Progenitor cell of endocrine pancreas (in vitro differentiated cells): ENCODE data around the gene PEMT. TPM values are rescaled to one million over a fixed set of nuclear protein-coding genes. Genes with fewer than 3 reads are reported as not detected.
A peak's percentile ranks its signal among the peaks of the same experiment; 100 is the strongest.

Experiments used
- DNase-seq: peaks from one replicate; pipeline ENCODE4 v3.0.0; 2021; ENCODE audit warnings: low spot score; ENCODE audit not compliant: unreplicated experiment
- H3K27ac Mint-ChIP-seq: 2 replicates; pipeline ENCODE4 v1.8.0; 2021; ENCODE audit warnings: mild to moderate bottlenecking, moderate library complexity, mixed read lengths
- H3K27me3 Mint-ChIP-seq: 2 replicates; pipeline ENCODE4 v1.8.0; 2021; ENCODE audit warnings: mixed read lengths
- H3K36me3 Mint-ChIP-seq: 2 replicates; pipeline ENCODE4 v1.8.0; 2022; ENCODE audit warnings: mixed read lengths; ENCODE audit not compliant: insufficient read depth
- H3K4me1 Mint-ChIP-seq: 2 replicates; pipeline ENCODE4 v1.8.0; 2021; ENCODE audit warnings: low read depth, mixed read lengths
- H3K4me3 Mint-ChIP-seq: 2 replicates; pipeline ENCODE4 v1.8.0; 2021; ENCODE audit warnings: low read depth, mild to moderate bottlenecking, moderate library complexity, mixed read lengths
- H3K9me3 Mint-ChIP-seq: 2 replicates; pipeline ENCODE4 v1.8.0; 2021; ENCODE audit warnings: low read depth, mixed read lengths
- total RNA-seq: library from RNA; stranded (reverse); gene quantifications from 2 replicates; pipeline ENCODE4 v1.2.1, GENCODE V29; 2021
- TF ChIP-seq, protein P1 (sequence below): fragments of 200-600 bp; sonication (generic); IDR thresholded peaks from one replicate; pipeline ENCODE4 v1.5.0; 2021; ENCODE audit warnings: antibody characterized with exemption, mild to moderate bottlenecking; ENCODE audit not compliant: unreplicated experiment

Gene PEMT
- total RNA-seq, 1 donor from 2014 or later = 67.0 TPM

DNA sequence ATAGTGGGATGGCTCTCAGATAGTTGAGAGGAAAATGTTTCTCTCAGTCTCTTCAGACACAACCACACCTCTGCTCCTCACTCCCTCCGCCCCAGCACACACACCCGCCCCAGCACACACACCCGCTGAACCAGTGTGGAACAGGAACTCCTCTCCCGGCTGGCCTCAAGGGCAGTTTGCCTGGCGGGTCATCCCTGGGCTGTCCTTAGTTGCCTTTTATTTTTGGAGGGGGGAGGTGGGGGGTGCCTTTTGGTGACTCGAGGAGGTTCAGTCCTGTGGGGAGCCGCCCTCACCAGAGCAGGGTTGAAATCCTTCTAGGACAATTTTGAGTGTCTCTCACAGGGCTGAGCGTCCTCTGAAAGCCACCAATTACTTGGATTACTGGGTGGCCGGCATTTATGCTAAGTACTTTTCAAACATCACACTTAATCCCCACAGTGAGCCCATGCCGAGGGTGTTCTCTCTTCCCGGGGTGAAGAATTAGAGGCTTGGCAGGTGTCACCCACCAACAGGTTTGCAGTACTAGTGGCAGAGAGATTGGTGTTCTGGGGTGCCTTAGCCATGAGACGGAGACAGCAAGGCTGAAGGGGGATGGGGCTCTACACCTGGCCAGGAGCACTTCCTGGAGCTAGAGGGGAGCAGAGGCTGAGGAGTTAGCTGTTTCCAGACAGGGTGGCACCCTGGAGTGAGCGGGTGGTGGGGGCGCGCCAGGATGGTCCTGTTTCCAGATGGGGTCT, 98.1 kb downstream of the PEMT start:
- H3K27me3 Mint-ChIP-seq = peaks cover 24% of the 10 kb centered on the region
- no peak for DNase-seq
- no peaks in the 10 kb centered on the region for H3K9me3 Mint-ChIP-seq

DNA sequence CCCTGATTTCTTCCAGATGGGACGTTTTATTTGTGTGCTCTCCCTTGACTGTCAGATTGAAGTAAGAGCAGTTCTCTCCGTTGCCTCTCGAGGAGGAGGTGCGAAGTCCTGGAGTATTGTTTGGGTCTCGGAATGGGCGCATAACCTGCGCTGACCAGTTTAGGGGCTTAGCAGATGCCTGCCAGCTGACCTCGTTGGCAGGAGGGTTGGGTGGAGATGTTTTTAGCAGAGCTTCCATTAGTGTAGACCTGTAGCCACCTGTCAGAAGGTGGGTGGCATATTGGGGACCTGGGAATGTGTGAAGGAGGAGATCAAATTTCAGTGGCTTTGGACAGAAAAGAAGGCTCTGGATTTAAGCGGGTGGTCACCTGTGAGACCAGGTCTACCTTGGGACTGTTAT, 98.9 kb downstream of the PEMT start:
- Mint-ChIP-seq H3K36me3 (peaks cover 15% of the 10 kb centered on the region), H3K27ac (no peak overlapping the region), H3K4me1 (peaks cover 5% of the 10 kb centered on the region), H3K9me3 (no peaks in the 10 kb centered on the region), H3K27me3 (peaks cover 24% of the 10 kb centered on the region), H3K4me3 (no peak overlapping the region)
- no peak for DNase-seq
- TF ChIP-seq, protein P1, sequence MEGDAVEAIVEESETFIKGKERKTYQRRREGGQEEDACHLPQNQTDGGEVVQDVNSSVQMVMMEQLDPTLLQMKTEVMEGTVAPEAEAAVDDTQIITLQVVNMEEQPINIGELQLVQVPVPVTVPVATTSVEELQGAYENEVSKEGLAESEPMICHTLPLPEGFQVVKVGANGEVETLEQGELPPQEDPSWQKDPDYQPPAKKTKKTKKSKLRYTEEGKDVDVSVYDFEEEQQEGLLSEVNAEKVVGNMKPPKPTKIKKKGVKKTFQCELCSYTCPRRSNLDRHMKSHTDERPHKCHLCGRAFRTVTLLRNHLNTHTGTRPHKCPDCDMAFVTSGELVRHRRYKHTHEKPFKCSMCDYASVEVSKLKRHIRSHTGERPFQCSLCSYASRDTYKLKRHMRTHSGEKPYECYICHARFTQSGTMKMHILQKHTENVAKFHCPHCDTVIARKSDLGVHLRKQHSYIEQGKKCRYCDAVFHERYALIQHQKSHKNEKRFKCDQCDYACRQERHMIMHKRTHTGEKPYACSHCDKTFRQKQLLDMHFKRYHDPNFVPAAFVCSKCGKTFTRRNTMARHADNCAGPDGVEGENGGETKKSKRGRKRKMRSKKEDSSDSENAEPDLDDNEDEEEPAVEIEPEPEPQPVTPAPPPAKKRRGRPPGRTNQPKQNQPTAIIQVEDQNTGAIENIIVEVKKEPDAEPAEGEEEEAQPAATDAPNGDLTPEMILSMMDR = no peak

More for the DNA sequence above, 98.1 kb downstream of the PEMT start:
- Mint-ChIP-seq H3K4me1 (peaks cover 5% of the 10 kb centered on the region), H3K27ac (no peak overlapping the region), H3K36me3 (peaks cover 12% of the 10 kb centered on the region), H3K4me3 (peak overlapping the region; percentile 21)
- TF ChIP-seq, protein P1 = no peak

DNA sequence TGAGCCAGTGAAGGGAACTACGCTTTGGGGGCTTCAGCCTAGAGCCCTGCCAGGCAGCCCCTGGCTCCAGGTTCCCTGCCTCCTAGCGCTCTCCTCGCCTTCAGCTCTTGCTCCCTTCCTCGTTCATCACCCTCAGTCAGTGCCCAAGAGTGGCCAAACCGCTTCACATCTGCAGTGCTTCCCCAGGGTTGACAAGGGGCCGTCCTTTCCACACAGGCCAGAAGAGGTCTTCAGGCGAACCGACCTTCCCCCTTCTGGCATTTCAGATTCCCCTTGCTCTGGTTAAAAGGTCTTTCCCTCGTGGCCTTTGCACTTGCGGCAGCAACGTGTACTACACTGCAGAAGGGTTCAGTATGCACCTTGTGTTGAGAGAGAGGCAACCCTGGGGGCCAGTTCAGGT, 99.4 kb downstream of the PEMT start:
- H3K36me3 Mint-ChIP-seq = peaks cover 17% of the 10 kb centered on the region
- no peak for DNase-seq
- peaks cover 24% of the 10 kb centered on the region for H3K27me3 Mint-ChIP-seq
- no peaks in the 10 kb centered on the region for H3K9me3 Mint-ChIP-seq
- no peak overlapping the region for H3K4me3 Mint-ChIP-seq
- H3K4me1 Mint-ChIP-seq = peaks cover 5% of the 10 kb centered on the region
- TF ChIP-seq, protein P1 = no peak
- no peak overlapping the region for H3K27ac Mint-ChIP-seq

DNA sequence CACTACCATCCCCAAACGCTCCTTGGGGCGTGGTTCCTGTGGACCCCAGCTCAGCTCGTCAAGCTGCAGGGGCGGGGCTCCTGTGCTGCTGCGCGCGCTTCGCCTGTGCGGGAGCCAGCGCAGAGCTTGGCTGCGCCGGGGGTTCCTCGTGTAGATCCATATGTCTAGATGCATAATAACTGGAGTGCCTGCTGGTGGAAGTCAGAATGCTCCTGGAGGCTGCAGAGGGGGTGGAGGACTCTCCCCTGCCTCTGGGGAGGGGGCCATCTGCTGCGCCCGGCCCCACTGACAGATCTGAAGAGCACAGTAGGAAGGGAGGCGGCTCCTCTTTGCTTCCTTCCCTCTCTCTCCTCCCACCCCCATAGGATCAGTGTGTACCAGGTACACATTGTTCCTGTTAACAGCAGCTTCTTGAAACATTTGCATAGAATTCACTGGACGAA, 99.9 kb downstream of the PEMT start:
- Mint-ChIP-seq H3K27ac (no peak overlapping the region), H3K4me3 (no peak overlapping the region), H3K27me3 (peaks cover 24% of the 10 kb centered on the region), H3K36me3 (peaks cover 21% of the 10 kb centered on the region), H3K4me1 (peaks cover 5% of the 10 kb centered on the region), H3K9me3 (no peaks in the 10 kb centered on the region)
- peak; percentile 7 for DNase-seq
- TF ChIP-seq, protein P1 = no peak

DNA sequence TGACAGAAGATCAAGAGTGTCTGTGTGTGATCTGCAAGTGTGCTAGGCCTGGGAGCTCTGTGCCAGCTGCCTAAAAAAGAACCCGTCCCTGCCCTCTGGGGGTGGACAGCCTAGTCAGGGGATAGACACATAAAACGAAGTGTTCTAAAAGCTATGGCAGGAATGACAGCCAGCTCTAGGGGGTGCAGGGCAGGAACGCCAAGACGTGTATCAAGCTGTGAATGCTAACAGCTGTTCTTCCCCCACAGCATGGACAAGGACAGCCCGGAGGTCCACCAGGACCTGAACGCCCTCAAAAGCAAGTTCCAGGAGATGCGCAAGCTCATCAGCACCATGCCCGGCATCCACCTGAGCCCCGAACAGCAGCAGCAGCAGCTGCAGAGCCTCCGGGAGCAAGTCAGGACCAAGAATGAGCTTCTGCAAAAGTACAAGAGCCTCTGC, 100.5 kb downstream of the PEMT start:
- TF ChIP-seq, protein P1 = no peak
- H3K27me3 Mint-ChIP-seq = peaks cover 24% of the 10 kb centered on the region
- H3K27ac Mint-ChIP-seq = no peak overlapping the region
- peaks cover 5% of the 10 kb centered on the region for H3K4me1 Mint-ChIP-seq
- no peak for DNase-seq
- H3K4me3 Mint-ChIP-seq = no peak overlapping the region
- peaks cover 21% of the 10 kb centered on the region for H3K36me3 Mint-ChIP-seq
- H3K9me3 Mint-ChIP-seq = no peaks in the 10 kb centered on the region
